Testis (tissue), 3 donors: Measurements from ENCODE around the gene ZDHHC19. TPM values are rescaled to one million over a fixed set of nuclear protein-coding genes. Genes with fewer than 3 reads are reported as not detected.
"Not testable (repeated sequence)": the region's sequence is repeated elsewhere in the genome, so short reads cannot be mapped to it uniquely, and the experiment has no call there.

ENCODE experiments used
- DNase-seq: peaks from one replicate; pipeline ENCODE4 v3.0.0-alpha.2; 2019
- H3K27ac ChIP-seq, 2 donors: fragments of 200-600 bp; sonication (generic); one replicate each; pipeline ENCODE4 v1.5.1; 2019
- H3K27me3 ChIP-seq: fragments of 200-600 bp; sonication (generic); one replicate; pipeline ENCODE4 v1.5.1; 2019
- H3K36me3 ChIP-seq: fragments of 200-600 bp; sonication (generic); one replicate; pipeline ENCODE4 v1.5.1; 2017; ENCODE audit warnings: low read depth; ENCODE audit errors: missing control alignments
- H3K4me1 ChIP-seq: fragments of 200-600 bp; sonication (generic); one replicate; pipeline ENCODE4 v1.5.1; 2019
- H3K4me3 ChIP-seq, 2 donors: fragments of 200-600 bp; sonication (generic); one replicate each; pipeline ENCODE4 v1.5.1; 2017 to 2019
- H3K9me3 ChIP-seq: fragments of 200-600 bp; sonication (generic); one replicate; pipeline ENCODE4 v1.5.1; 2017
- CTCF ChIP-seq, 3 experiments: fragments of 450-650 bp in 2 of 3; fragments of 200-600 bp in 1 of 3; sonication (generic) in 1 of 3; IDR thresholded peaks; one replicate each; pipeline ENCODE4 v1.5.1; 2016 to 2019; ENCODE audit warnings: antibody characterized with exemption in 3 of 3, mild to moderate bottlenecking in 2 of 3, moderate library complexity in 1 of 3
- POLR2A ChIP-seq: fragments of 450-650 bp; IDR thresholded peaks from one replicate; pipeline ENCODE4 v1.6.1; 2017; ENCODE audit warnings: antibody characterized with exemption, mild to moderate bottlenecking, moderate library complexity
- WGBS, 2 donors: methylation state at CpG; one replicate each; pipeline ENCODE4 v1.1.5; 2018; 5-methylcytosine and 5-hydroxymethylcytosine counted together
- intact Hi-C: fragments of 100-400 bp; cut with DNase I; formaldehyde crosslinking; loops from one replicate; pipeline ENCODE4 v1.15.1; 2023; ENCODE audit warnings: low total_unique reads
- polyA plus RNA-seq: library from polyadenylated mRNA; stranded (reverse); fragments of 350-450 nt; fragmentation: Illumina TruSeq; extraction: RNeasy Lipid Tissue Mini Kit (QIAGEN cat#74804); gene quantifications from one replicate; pipeline ENCODE4 v1.2.3, GENCODE V29; 2014; ENCODE audit warnings: low read depth, low replicate concordance; ENCODE audit not compliant: insufficient read depth
- total RNA-seq, 2 donors: library from RNA; depleted of rRNA; stranded (reverse); fragments of >200 nt; gene quantifications; one replicate each; pipeline ENCODE4 v1.2.3, GENCODE V29; 2016

The ZDHHC19 gene
- total and polyA plus RNA-seq, 3 donors from 2014 or later = 12.7 to 112 (median 55.0) TPM

DNA sequence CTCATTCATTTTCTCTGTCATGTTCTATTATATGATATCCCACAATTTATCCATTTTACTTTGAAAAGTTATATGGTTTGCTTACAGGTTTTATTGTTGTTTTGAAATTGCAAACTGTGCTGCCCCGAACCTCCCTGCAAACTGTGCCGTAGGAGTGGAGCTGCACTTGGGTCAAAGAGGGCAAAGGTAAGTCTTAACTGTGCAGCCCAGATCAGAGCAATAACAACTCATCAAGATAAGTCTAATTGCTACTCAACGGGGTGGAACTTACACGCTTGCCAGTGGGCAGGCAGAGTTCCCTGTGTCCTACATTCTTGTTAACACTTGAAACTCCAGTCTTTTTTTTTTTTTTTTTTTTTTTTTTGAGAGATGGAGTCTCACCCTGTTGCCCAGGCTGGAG lies 33.2 kb downstream of the ZDHHC19 start:
- 44 to 51% methylated on average over 4 of the region's 4 CpGs for WGBS, 2 donors
- Histone ChIP-seq H3K27me3 (no peaks in the 10 kb centered on the region), H3K36me3 (no peaks in the 10 kb centered on the region), H3K4me3 (no peak overlapping the region), H3K9me3 (no peaks in the 10 kb centered on the region), H3K4me1 (peaks cover 7% of the 10 kb centered on the region), H3K27ac (no peak overlapping the region)
- no peak for DNase-seq
- no peak for TF ChIP-seq POLR2A
- no peak for TF ChIP-seq CTCF (IDR thresholded peaks at IDR 0.05)
- intact Hi-C loops = no loop called here

DNA sequence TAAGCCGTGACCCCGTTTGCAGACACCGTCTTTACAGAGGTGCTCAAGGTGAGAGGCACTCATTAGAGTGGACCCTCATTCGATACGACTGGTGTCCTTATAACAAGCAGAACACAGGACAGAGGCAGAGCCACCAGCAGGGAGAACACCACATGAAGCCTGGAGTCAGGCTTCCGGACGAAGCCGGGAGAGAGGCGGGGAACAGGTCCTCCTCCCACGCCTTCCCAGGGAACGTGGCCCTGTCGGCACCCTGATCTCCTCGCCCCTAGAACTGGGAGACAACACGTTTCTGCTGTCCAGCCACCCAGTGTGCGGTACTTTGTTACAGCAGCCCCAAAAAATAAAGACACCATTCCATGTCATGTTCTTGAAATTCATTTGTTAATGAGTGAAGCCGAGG lies 33.6 kb downstream of the ZDHHC19 start:
- TF ChIP-seq CTCF (IDR thresholded peaks at IDR 0.05) = no peak
- TF ChIP-seq POLR2A = no peak

GRCh38 chr3:196175722-196176121 lies 35.5 kb downstream of the ZDHHC19 start:
- H3K27ac ChIP-seq = no peak overlapping the region
- H3K9me3 ChIP-seq = no peaks in the 10 kb centered on the region
- no peak for TF ChIP-seq POLR2A
- no peak for TF ChIP-seq CTCF (IDR thresholded peaks at IDR 0.05)
- WGBS, 2 donors = 91% methylated on average over 8 to 9 of the region's 9 CpGs
- H3K4me1 ChIP-seq = peaks cover 7% of the 10 kb centered on the region
- no peaks in the 10 kb centered on the region for H3K27me3 ChIP-seq
- no peak overlapping the region for H3K4me3 ChIP-seq
- no peaks in the 10 kb centered on the region for H3K36me3 ChIP-seq
- intact Hi-C loops = no loop called here
- no peak for DNase-seq

More for the DNA sequence above, 33.6 kb downstream of the ZDHHC19 start:
- Histone ChIP-seq H3K27me3 (no peaks in the 10 kb centered on the region), H3K9me3 (no peaks in the 10 kb centered on the region), H3K36me3 (no peaks in the 10 kb centered on the region), H3K27ac (no peak overlapping the region), H3K4me1 (peaks cover 7% of the 10 kb centered on the region), H3K4me3 (no peak overlapping the region)
- WGBS, 2 donors = 47 to 71% methylated on average over 16 of the region's 16 CpGs
- intact Hi-C loops = no loop called here
- no peak for DNase-seq

GRCh38 chr3:196175116-196175625 lies 36.0 kb downstream of the ZDHHC19 start:
- Histone ChIP-seq H3K36me3 (no peaks in the 10 kb centered on the region), H3K9me3 (no peaks in the 10 kb centered on the region), H3K27me3 (no peaks in the 10 kb centered on the region), H3K4me1 (peaks cover 7% of the 10 kb centered on the region), H3K4me3 (no peak overlapping the region), H3K27ac (no peak overlapping the region)
- intact Hi-C loops = no loop called here
- no peak for TF ChIP-seq CTCF (IDR thresholded peaks at IDR 0.05)
- TF ChIP-seq POLR2A = no peak
- 91% methylated on average over 15 to 19 of the region's 19 CpGs for WGBS, 2 donors
- DNase-seq = no peak

- Histone ChIP-seq H3K4me3 (no peak overlapping the region), H3K27me3 (no peaks in the 10 kb centered on the region), H3K36me3 (no peaks in the 10 kb centered on the region), H3K9me3 (no peaks in the 10 kb centered on the region), H3K27ac (no peak overlapping the region), H3K4me1 (peaks cover 5% of the 10 kb centered on the region)
- DNase-seq = no peak
- 91 to 93% methylated on average over 3 of the region's 3 CpGs for WGBS, 2 donors
- intact Hi-C loops = no loop called here
- TF ChIP-seq POLR2A = no peak
- no peak for TF ChIP-seq CTCF (IDR thresholded peaks at IDR 0.05)
Observed at GRCh38 chr3:196174652-196175051, 36.5 kb downstream of the ZDHHC19 start.

DNA sequence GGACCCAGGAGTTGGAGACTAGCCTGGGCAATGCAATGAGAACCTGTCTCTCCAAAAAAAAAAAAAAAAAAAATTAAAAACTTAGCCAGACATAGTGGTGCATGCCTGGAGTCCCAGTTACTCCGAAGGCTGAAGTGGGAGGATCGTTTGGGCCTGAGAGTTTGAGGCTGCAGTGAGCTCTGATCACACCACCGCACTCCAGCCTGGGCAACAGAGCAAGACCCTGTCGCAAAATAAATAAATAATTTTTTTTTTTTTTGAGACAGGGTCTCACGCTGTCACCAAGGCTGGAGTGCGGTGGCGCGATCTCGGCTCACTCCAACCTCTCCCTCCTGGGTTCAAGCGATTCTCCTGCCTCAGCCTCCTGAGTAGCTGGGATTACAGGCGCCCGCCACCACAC lies 40.9 kb downstream of the ZDHHC19 start:
- H3K27me3 ChIP-seq, H3K9me3 ChIP-seq, DNase-seq, H3K27ac ChIP-seq, H3K4me1 ChIP-seq, H3K36me3 ChIP-seq, intact Hi-C loops, H3K4me3 ChIP-seq: not testable (repeated sequence)
- WGBS, 2 donors = 96 to 99% methylated on average over 12 of the region's 12 CpGs
